ENCODE data around the gene CRISP3. TPM values are rescaled to one million over a fixed set of nuclear protein-coding genes. Genes with fewer than 3 reads are reported as not detected.

The CRISP3 gene
- total and polyA plus RNA-seq, 2 donors (not counting 1 experiment from before 2014, with no cell fraction given) = not detected

- H3K9me3 Mint-ChIP-seq (ENCODE audit: insufficient read depth) = peaks cover 2% of the 10 kb centered on the region
- Histone ChIP-seq H3K36me3 (replicated peaks in 1 of 2; ENCODE audit: control extremely low read depth in 1 of 2, control insufficient read depth in 1 of 2, extremely low read depth in 1 of 2, insufficient read depth in 2 of 2, low read length in 1 of 2) (no peaks in the 10 kb centered on the region), H3K27ac (ENCODE audit: low read length in 2 of 2) (no peak overlapping the region), H3K4me3 (ENCODE audit: control extremely low read depth in 1 of 5, extremely low read depth in 1 of 5, insufficient read depth in 1 of 5, low read depth in 2 of 5, low read length in 4 of 5) (no peak overlapping the region), H3K9ac (ENCODE audit: low read length) (no peak overlapping the region), H4K20me1 (ENCODE audit: control insufficient read depth, insufficient read depth, low read length, poor library complexity, severe bottlenecking) (no peaks in the 10 kb centered on the region), H3K79me2 (ENCODE audit: control insufficient read depth, insufficient read depth, low read length) (no peaks in the 10 kb centered on the region), H3K4me1 (ENCODE audit: control insufficient read depth in 2 of 2, insufficient read depth in 2 of 2, low read length in 2 of 2) (no peaks in the 10 kb centered on the region), H3K9me3 (ENCODE audit: control extremely low read depth in 1 of 3, control insufficient read depth in 2 of 3, insufficient read depth in 1 of 3, low read length in 2 of 3) (no peaks in the 10 kb centered on the region), H3K4me2 (replicated peaks; ENCODE audit: low read depth, low read length, poor library complexity, severe bottlenecking) (no peak overlapping the region), H2AFZ (ENCODE audit: insufficient read depth, low read depth, low read length, poor library complexity, severe bottlenecking) (no peak overlapping the region), H3K27me3 (replicated peaks in 1 of 4; ENCODE audit: control extremely low read depth in 1 of 4, control insufficient read depth in 3 of 4, insufficient read depth in 4 of 4, low read length in 3 of 4) (no peaks in the 10 kb centered on the region)
- no CpG with 5 or more reads among the region's 2 CpGs for WGBS (ENCODE audit: insufficient coverage)
- ATAC-seq (ENCODE audit: low read depth) (no peak), DNase-seq (no peak)
- no peaks in the 10 kb centered on the region for H3K4me1 Mint-ChIP-seq
- no peak overlapping the region for H3K27ac Mint-ChIP-seq
- ChIA-PET POLR2A (no interaction called here), CTCF (no interaction called here)
- H3K27me3 Mint-ChIP-seq = no peaks in the 10 kb centered on the region
- intact Hi-C loops (cut with micrococcal nuclease) = no loop called here
- H3K4me3 Mint-ChIP-seq = no peak overlapping the region
- TF ChIP-seq EZH2 (IDR thresholded peaks at IDR 0.05; ENCODE audit: borderline replicate concordance, insufficient read depth, low read depth, low read length, poor library complexity, severe bottlenecking) (no peak), CTCF (IDR thresholded peaks at IDR 0.05) (no peak)
Observed at GRCh38 chr6:49739423-49739822, 4.8 kb downstream of the CRISP3 start.

GRCh38 chr6:49736017-49736508 is 8.1 kb downstream of the CRISP3 start:
- no peaks in the 10 kb centered on the region for H3K4me1 ChIP-seq (ENCODE audit: control insufficient read depth in 2 of 2, insufficient read depth in 2 of 2, low read length in 2 of 2)
- ChIA-PET POLR2A (no interaction called here), CTCF (no interaction called here)
- ATAC-seq (ENCODE audit: low read depth) (no peak), DNase-seq (no peak)
- H3K27me3 ChIP-seq (replicated peaks in 1 of 4; ENCODE audit: control extremely low read depth in 1 of 4, control insufficient read depth in 3 of 4, insufficient read depth in 4 of 4, low read length in 3 of 4) = no peaks in the 10 kb centered on the region
- H3K36me3 ChIP-seq (replicated peaks in 1 of 2; ENCODE audit: control extremely low read depth in 1 of 2, control insufficient read depth in 1 of 2, extremely low read depth in 1 of 2, insufficient read depth in 2 of 2, low read length in 1 of 2) = no peaks in the 10 kb centered on the region
- Mint-ChIP-seq H3K27ac (no peak overlapping the region), H3K9me3 (ENCODE audit: insufficient read depth) (peaks cover under 1% of the 10 kb centered on the region), H3K4me3 (no peak overlapping the region), H3K27me3 (no peaks in the 10 kb centered on the region), H3K4me1 (no peaks in the 10 kb centered on the region)
- H3K27ac ChIP-seq (ENCODE audit: low read length in 2 of 2) = no peak overlapping the region
- intact Hi-C loops (cut with micrococcal nuclease) = no loop called here
- no peak overlapping the region for H3K4me3 ChIP-seq (ENCODE audit: control extremely low read depth in 1 of 5, extremely low read depth in 1 of 5, insufficient read depth in 1 of 5, low read depth in 2 of 5, low read length in 4 of 5)
- H3K79me2 ChIP-seq (ENCODE audit: control insufficient read depth, insufficient read depth, low read length) = no peaks in the 10 kb centered on the region
- H3K9me3 ChIP-seq (ENCODE audit: control extremely low read depth in 1 of 3, control insufficient read depth in 2 of 3, insufficient read depth in 1 of 3, low read length in 2 of 3) = no peaks in the 10 kb centered on the region
- H3K9ac ChIP-seq (ENCODE audit: low read length) = no peak overlapping the region
- H2AFZ ChIP-seq (ENCODE audit: insufficient read depth, low read depth, low read length, poor library complexity, severe bottlenecking) = no peak overlapping the region
- H3K4me2 ChIP-seq (replicated peaks; ENCODE audit: low read depth, low read length, poor library complexity, severe bottlenecking) = no peak overlapping the region
- no peak for TF ChIP-seq CTCF (IDR thresholded peaks at IDR 0.05)
- no peak for TF ChIP-seq EZH2 (IDR thresholded peaks at IDR 0.05; ENCODE audit: borderline replicate concordance, insufficient read depth, low read depth, low read length, poor library complexity, severe bottlenecking)
- no peaks in the 10 kb centered on the region for H4K20me1 ChIP-seq (ENCODE audit: control insufficient read depth, insufficient read depth, low read length, poor library complexity, severe bottlenecking)
- no CpG with 5 or more reads among the region's 4 CpGs for WGBS (ENCODE audit: insufficient coverage)

Data from B cell (primary cell).